ENCODE measurements around the gene POC5.

GRCh38 chr5:75681125-75681830, 36.0 kb downstream of the POC5 start:
- TF ChIP-seq CTCF (IDR thresholded peaks at IDR 0.05; ENCODE audit: low read length) (peak; percentile 58), EZH2 (IDR thresholded peaks at IDR 0.05; ENCODE audit: borderline replicate concordance, low read length) (no peak)

Data from OCI-LY1 (cell line).